Measurements from ENCODE around the gene TOM1. TPM values are rescaled to one million over a fixed set of nuclear protein-coding genes. Genes with fewer than 3 reads are reported as not detected.

The TOM1 gene
- total RNA-seq, 6 donors from 2014 or later, result 79.2 to 194 (median 94.6) TPM

GRCh38 chr22:35354068-35354467 is 54.4 kb downstream of the TOM1 start:
- 78 to 80% methylated on average over 1 to 4 of the region's 4 CpGs for WGBS, 2 donors
- Histone ChIP-seq H3K4me1 (peaks cover 13 to 36% (median 22%) of the 10 kb centered on the region in 4 donors), H3K9me3 (no peaks in the 10 kb centered on the region), H3K27me3 (no peaks in the 10 kb centered on the region), H3K27ac (peak overlapping the region in 2 of 4 donors; percentile 82 to 89), H3K4me3 (no peak overlapping the region), H3K36me3 (no peaks in the 10 kb centered on the region)
- ATAC-seq (ENCODE audit: low FRiP score in 2 of 2), result no peak
- TF ChIP-seq EP300 (IDR thresholded peaks at IDR 0.05) (no peak), CTCF (IDR thresholded peaks at IDR 0.05) (no peak), POLR2AphosphoS5 (IDR thresholded peaks at IDR 0.05) (no peak), POLR2A (IDR thresholded peaks at IDR 0.05) (no peak)
- no peak for DNase-seq

- H3K4me3 ChIP-seq, result no peak overlapping the region
- H3K27me3 ChIP-seq, result no peaks in the 10 kb centered on the region
- TF ChIP-seq CTCF (IDR thresholded peaks at IDR 0.05), result no peak
- no peak for TF ChIP-seq POLR2A (IDR thresholded peaks at IDR 0.05)
- no peak for TF ChIP-seq POLR2AphosphoS5 (IDR thresholded peaks at IDR 0.05)
- no peak for TF ChIP-seq EP300 (IDR thresholded peaks at IDR 0.05)
- ATAC-seq (ENCODE audit: low FRiP score in 2 of 2) (no peak), DNase-seq (no peak)
- H3K9me3 ChIP-seq, result no peaks in the 10 kb centered on the region
- H3K4me1 ChIP-seq, result no peaks in the 10 kb centered on the region
- WGBS, 2 donors, result 72 to 82% methylated on average over 4 to 6 of the region's 6 CpGs
- no peaks in the 10 kb centered on the region for H3K36me3 ChIP-seq
- no peak overlapping the region for H3K27ac ChIP-seq
Observed at GRCh38 chr22:35357883-35358621, 58.4 kb downstream of the TOM1 start.

- no peak for DNase-seq
- ATAC-seq (ENCODE audit: low FRiP score in 2 of 2), result no peak
- Histone ChIP-seq H3K9me3 (no peaks in the 10 kb centered on the region), H3K36me3 (no peaks in the 10 kb centered on the region), H3K4me1 (no peaks in the 10 kb centered on the region), H3K4me3 (no peak overlapping the region), H3K27ac (no peak overlapping the region), H3K27me3 (no peaks in the 10 kb centered on the region)
- whole genome bisulfite sequencing, 2 donors, result 90 to 91% methylated on average over 9 of the region's 9 CpGs
- no peak for TF ChIP-seq EP300 (IDR thresholded peaks at IDR 0.05)
- no peak for TF ChIP-seq CTCF (IDR thresholded peaks at IDR 0.05)
- no peak for TF ChIP-seq POLR2AphosphoS5 (IDR thresholded peaks at IDR 0.05)
- TF ChIP-seq POLR2A (IDR thresholded peaks at IDR 0.05), result no peak
Observed at GRCh38 chr22:35359380-35360065, 59.8 kb downstream of the TOM1 start.

- 59 to 80% methylated on average over 6 of the region's 6 CpGs for WGBS, 2 donors
- ATAC-seq (ENCODE audit: low FRiP score in 2 of 2) (no peak), DNase-seq (no peak)
- Histone ChIP-seq H3K9me3 (no peaks in the 10 kb centered on the region), H3K4me3 (no peak overlapping the region), H3K4me1 (no peaks in the 10 kb centered on the region), H3K27me3 (no peaks in the 10 kb centered on the region), H3K36me3 (no peaks in the 10 kb centered on the region), H3K27ac (no peak overlapping the region)
- TF ChIP-seq EP300 (IDR thresholded peaks at IDR 0.05) (no peak), CTCF (IDR thresholded peaks at IDR 0.05) (no peak), POLR2AphosphoS5 (IDR thresholded peaks at IDR 0.05) (no peak), POLR2A (IDR thresholded peaks at IDR 0.05) (no peak)
Observed at GRCh38 chr22:35361001-35361558, 61.4 kb downstream of the TOM1 start.

Data from upper lobe of left lung (tissue), 6 donors.